Epithelial cell of proximal tubule (primary cell): ENCODE results near the gene KIAA1671. TPM values are rescaled to one million over a fixed set of nuclear protein-coding genes. Genes with fewer than 3 reads are reported as not detected.

Experiments
- DNase-seq: peaks from one replicate; pipeline ENCODE4 v3.0.0-alpha.2; 2011; ENCODE audit warnings: low read depth
- H3K4me3 ChIP-seq: 2 replicates; pipeline ENCODE4 v1.5.1; 2011; ENCODE audit warnings: low read depth, mild to moderate bottlenecking, low read length
- CTCF ChIP-seq: conservative IDR thresholded peaks from 2 replicates; pipeline ENCODE4 v1.5.1; 2012; ENCODE audit warnings: low read depth, mild to moderate bottlenecking, low read length
- total RNA-seq: library from RNA; depleted of rRNA; stranded (reverse); fragments of >200 nt; gene quantifications from 2 replicates; pipeline ENCODE4 v1.2.3, GENCODE V29; 2015

The KIAA1671 gene
- total RNA-seq, 1 donor from 2014 or later: 14.1 TPM

GRCh38 chr22:25183949-25184619, 231.6 kb downstream of the KIAA1671 start:
- peak; percentile 14 for TF ChIP-seq CTCF
- DNase-seq: peak; percentile 64
- H3K4me3 ChIP-seq: no peak overlapping the region

- TF ChIP-seq CTCF: no peak
- no peak for DNase-seq
- no peak overlapping the region for H3K4me3 ChIP-seq
Measured at GRCh38 chr22:25186140-25186539, 233.6 kb downstream of the KIAA1671 start.

GRCh38 chr22:25187469-25187868, 235.0 kb downstream of the KIAA1671 start:
- no peak overlapping the region for H3K4me3 ChIP-seq
- TF ChIP-seq CTCF: no peak
- DNase-seq: no peak

- DNase-seq: no peak
- no peak for TF ChIP-seq CTCF
- no peak overlapping the region for H3K4me3 ChIP-seq
Measured at GRCh38 chr22:25192406-25192805, 239.9 kb downstream of the KIAA1671 start.

GRCh38 chr22:25193130-25193529, 240.6 kb downstream of the KIAA1671 start:
- DNase-seq: no peak
- H3K4me3 ChIP-seq: no peak overlapping the region
- TF ChIP-seq CTCF: no peak

- DNase-seq: no peak
- TF ChIP-seq CTCF: no peak
- H3K4me3 ChIP-seq: no peak overlapping the region
Measured at GRCh38 chr22:25193548-25193947, 241.0 kb downstream of the KIAA1671 start.

- TF ChIP-seq CTCF: no peak
- no peak for DNase-seq
- H3K4me3 ChIP-seq: no peak overlapping the region
Measured at GRCh38 chr22:25196326-25196725, 243.8 kb downstream of the KIAA1671 start.
